Neutrophil (primary cell): Measurements from ENCODE around the gene CDH8.

Experiments
- H3K27ac ChIP-seq: fragments of 200-600 bp; sonication (generic); 2 replicates; pipeline ENCODE4 v1.5.1; 2016; ENCODE audit warnings: mild to moderate bottlenecking, moderate library complexity
- H3K27me3 ChIP-seq: fragments of 200-600 bp; sonication (generic); 2 replicates; pipeline ENCODE4 v1.6.0; 2016; ENCODE audit warnings: mild to moderate bottlenecking
- H3K36me3 ChIP-seq: fragments of 200-600 bp; sonication (generic); 2 replicates; pipeline ENCODE4 v1.5.1; 2017
- H3K4me1 ChIP-seq, 2 experiments: fragments of 200-600 bp in 1 of 2; sonication (generic) in 1 of 2; 1 replicate in 1 of 2; 2 replicates in 1 of 2; pipeline versions ENCODE4 v1.5.1 to v1.6.1; 2013 to 2016; ENCODE audit warnings: low read depth in 1 of 2, low read length in 1 of 2, mild to moderate bottlenecking in 1 of 2, moderate library complexity in 1 of 2; ENCODE audit not compliant: control insufficient read depth in 1 of 2, insufficient read depth in 1 of 2
- H3K4me3 ChIP-seq, 2 experiments: fragments of 200-600 bp in 1 of 2; sonication (generic) in 1 of 2; 1 replicate in 1 of 2; 2 replicates in 1 of 2; pipeline ENCODE4 v1.5.1; 2013 to 2016; ENCODE audit warnings: low read depth in 1 of 2, low read length in 1 of 2, mild to moderate bottlenecking in 1 of 2, moderate library complexity in 1 of 2
- H3K9me3 ChIP-seq: fragments of 200-600 bp; sonication (generic); 2 replicates; pipeline ENCODE4 v1.5.1; 2016
- TF ChIP-seq, protein P1 (sequence below): fragments of 200-600 bp; sonication (generic); IDR thresholded peaks from 2 replicates; pipeline ENCODE4 v1.5.1; 2016; ENCODE audit warnings: antibody characterized with exemption

Gene CDH8

DNA sequence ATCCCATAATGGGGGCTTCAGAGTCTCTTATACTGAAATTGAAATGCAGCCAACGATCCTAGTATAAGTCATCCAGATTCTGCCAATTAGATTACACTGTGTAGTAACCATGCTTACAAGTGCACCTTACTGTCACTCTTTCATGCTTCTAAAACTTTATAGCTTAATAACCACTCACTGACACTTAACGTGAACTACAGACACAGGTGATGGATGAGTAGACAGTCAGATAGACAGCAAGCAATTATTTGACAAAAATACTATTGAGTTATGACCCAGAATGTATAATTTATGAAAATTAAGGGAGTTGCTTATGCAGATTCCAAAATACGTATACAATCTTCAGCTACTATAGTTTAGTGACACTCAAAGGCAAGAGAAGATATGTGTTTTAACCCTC, 6.3 kb downstream of the CDH8 start:
- Histone ChIP-seq H3K27me3 (peaks cover 28% of the 10 kb centered on the region), H3K4me1 (no peaks in the 10 kb centered on the region), H3K27ac (no peak overlapping the region), H3K9me3 (no peaks in the 10 kb centered on the region), H3K36me3 (no peaks in the 10 kb centered on the region), H3K4me3 (no peak overlapping the region)
- TF ChIP-seq, protein P1, sequence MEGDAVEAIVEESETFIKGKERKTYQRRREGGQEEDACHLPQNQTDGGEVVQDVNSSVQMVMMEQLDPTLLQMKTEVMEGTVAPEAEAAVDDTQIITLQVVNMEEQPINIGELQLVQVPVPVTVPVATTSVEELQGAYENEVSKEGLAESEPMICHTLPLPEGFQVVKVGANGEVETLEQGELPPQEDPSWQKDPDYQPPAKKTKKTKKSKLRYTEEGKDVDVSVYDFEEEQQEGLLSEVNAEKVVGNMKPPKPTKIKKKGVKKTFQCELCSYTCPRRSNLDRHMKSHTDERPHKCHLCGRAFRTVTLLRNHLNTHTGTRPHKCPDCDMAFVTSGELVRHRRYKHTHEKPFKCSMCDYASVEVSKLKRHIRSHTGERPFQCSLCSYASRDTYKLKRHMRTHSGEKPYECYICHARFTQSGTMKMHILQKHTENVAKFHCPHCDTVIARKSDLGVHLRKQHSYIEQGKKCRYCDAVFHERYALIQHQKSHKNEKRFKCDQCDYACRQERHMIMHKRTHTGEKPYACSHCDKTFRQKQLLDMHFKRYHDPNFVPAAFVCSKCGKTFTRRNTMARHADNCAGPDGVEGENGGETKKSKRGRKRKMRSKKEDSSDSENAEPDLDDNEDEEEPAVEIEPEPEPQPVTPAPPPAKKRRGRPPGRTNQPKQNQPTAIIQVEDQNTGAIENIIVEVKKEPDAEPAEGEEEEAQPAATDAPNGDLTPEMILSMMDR = no peak

- Histone ChIP-seq H3K36me3 (no peaks in the 10 kb centered on the region), H3K27me3 (no peaks in the 10 kb centered on the region), H3K9me3 (no peaks in the 10 kb centered on the region), H3K4me3 (no peak overlapping the region), H3K4me1 (no peaks in the 10 kb centered on the region), H3K27ac (no peak overlapping the region)
- TF ChIP-seq, protein P1 = no peak
Observed at GRCh38 chr16:62022688-62023087, 13.6 kb downstream of the CDH8 start.

DNA sequence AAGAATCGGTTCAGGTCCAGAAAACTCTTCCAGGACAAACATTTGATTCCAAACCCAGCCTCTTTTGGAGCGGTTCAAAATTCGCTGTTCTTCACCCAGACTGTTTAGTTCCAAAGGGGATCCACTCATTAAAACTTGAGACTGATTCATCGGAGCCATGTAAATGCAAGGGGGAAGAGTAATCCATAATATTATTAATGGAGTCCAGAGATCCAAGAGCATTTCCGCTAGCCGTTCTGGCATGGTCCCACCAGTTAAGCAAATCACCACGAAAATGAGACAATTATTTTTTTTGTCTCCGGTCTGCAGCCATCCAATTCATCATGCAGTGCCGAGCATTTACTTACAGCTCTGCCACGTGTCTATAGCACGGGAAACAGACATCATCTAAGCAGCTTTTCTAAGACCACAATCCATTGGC, 15.1 kb downstream of the CDH8 start:
- Histone ChIP-seq H3K9me3 (no peaks in the 10 kb centered on the region), H3K36me3 (no peaks in the 10 kb centered on the region), H3K27me3 (no peaks in the 10 kb centered on the region), H3K27ac (no peak overlapping the region), H3K4me3 (no peak overlapping the region), H3K4me1 (no peaks in the 10 kb centered on the region)
- TF ChIP-seq, protein P1 = no peak

- Histone ChIP-seq H3K4me3 (no peak overlapping the region), H3K27ac (no peak overlapping the region), H3K4me1 (no peaks in the 10 kb centered on the region), H3K36me3 (no peaks in the 10 kb centered on the region), H3K9me3 (no peaks in the 10 kb centered on the region), H3K27me3 (no peaks in the 10 kb centered on the region)
- TF ChIP-seq, protein P1 = no peak
Observed at GRCh38 chr16:62020681-62021080, 15.6 kb downstream of the CDH8 start.

GRCh38 chr16:62019851-62020250, 16.4 kb downstream of the CDH8 start:
- H3K27me3 ChIP-seq = no peaks in the 10 kb centered on the region
- H3K36me3 ChIP-seq = no peaks in the 10 kb centered on the region
- H3K4me3 ChIP-seq = no peak overlapping the region
- H3K9me3 ChIP-seq = no peaks in the 10 kb centered on the region
- no peak overlapping the region for H3K27ac ChIP-seq
- TF ChIP-seq, protein P1 = no peak
- H3K4me1 ChIP-seq = no peaks in the 10 kb centered on the region
